Smooth muscle cell (in vitro differentiated cells): Measurements from ENCODE around the gene SPATS2L. TPM values are rescaled to one million over a fixed set of nuclear protein-coding genes. Genes with fewer than 3 reads are reported as not detected.

Experiments
- DNase-seq: peaks from one replicate; lab custom pipeline; 2025; ENCODE audit not compliant: unreplicated experiment; lab: John Stamatoyannopoulos, UW
- H2AFZ ChIP-seq: fragments of 200-600 bp; sonication (generic); 2 replicates; pipeline ENCODE4 v1.6.0; 2016; ENCODE audit warnings: antibody characterized with exemption, low read depth, mild to moderate bottlenecking
- H3F3A ChIP-seq: fragments of 200-600 bp; sonication (generic); 2 replicates; pipeline ENCODE4 v1.6.0; 2017; ENCODE audit warnings: antibody characterized with exemption, low read depth
- H3K27ac ChIP-seq: fragments of 200-600 bp; sonication (generic); 2 replicates; pipeline ENCODE4 v1.5.1; 2016; ENCODE audit warnings: low read depth, mild to moderate bottlenecking
- H3K27me3 ChIP-seq: fragments of 200-600 bp; sonication (generic); 2 replicates; pipeline ENCODE4 v1.6.1; 2016; ENCODE audit warnings: low read depth, mild to moderate bottlenecking
- H3K36me3 ChIP-seq: fragments of 200-600 bp; sonication (generic); 2 replicates; pipeline ENCODE4 v1.5.1; 2016; ENCODE audit warnings: low read depth
- H3K4me1 ChIP-seq: fragments of 200-600 bp; sonication (generic); 2 replicates; pipeline ENCODE4 v1.5.1; 2016; ENCODE audit warnings: low read depth
- H3K4me2 ChIP-seq: fragments of 200-600 bp; sonication (generic); 2 replicates; pipeline ENCODE4 v1.6.0; 2016; ENCODE audit warnings: mild to moderate bottlenecking
- H3K4me3 ChIP-seq: fragments of 200-600 bp; sonication (generic); 2 replicates; pipeline ENCODE4 v1.5.1; 2016; ENCODE audit warnings: mild to moderate bottlenecking
- H3K79me2 ChIP-seq: fragments of 200-600 bp; sonication (generic); 2 replicates; pipeline ENCODE4 v1.6.0; 2016; ENCODE audit warnings: low read depth, mild to moderate bottlenecking
- H3K9ac ChIP-seq: fragments of 200-600 bp; sonication (generic); 2 replicates; pipeline ENCODE4 v1.6.0; 2016; ENCODE audit warnings: low read depth
- H3K9me3 ChIP-seq: fragments of 200-600 bp; sonication (generic); replicated peaks from 2 replicates; pipeline ENCODE4 v1.5.1; 2016; ENCODE audit warnings: low read depth
- H4K20me1 ChIP-seq: fragments of 200-600 bp; sonication (generic); 2 replicates; pipeline ENCODE4 v1.6.0; 2016; ENCODE audit warnings: low read depth
- WGBS: methylation state at CpG from one replicate; pipeline ENCODE4 v1.1.7; 2016; ENCODE audit warnings: low lambda C conversion rate; 5-methylcytosine and 5-hydroxymethylcytosine counted together
- polyA plus RNA-seq: library from polyadenylated mRNA; unstranded; fragments of >200 nt; fragmentation: Nextera tagmentation; extraction: Ambion mirVana; gene quantifications from 2 replicates; pipeline ENCODE4 v1.2.1, GENCODE V29; 2016
- total RNA-seq: library from RNA; depleted of rRNA; stranded (reverse); fragments of >200 nt; gene quantifications from 2 replicates; pipeline ENCODE4 v1.2.3, GENCODE V29; 2014
- TF ChIP-seq, protein P1 (sequence below): fragments of 200-600 bp; sonication (generic); IDR thresholded peaks from 2 replicates; pipeline ENCODE4 v1.5.1; 2017; ENCODE audit warnings: borderline replicate concordance, mild to moderate bottlenecking, antibody characterized with exemption; ENCODE audit not compliant: insufficient read depth, poor library complexity, severe bottlenecking

SPATS2L gene
- total and polyA plus RNA-seq, 2 experiments from 2014 or later, result 356 to 432 TPM

GRCh38 chr2:200459101-200459500 lies 152.6 kb downstream of the SPATS2L start:
- Histone ChIP-seq H3K27me3 (no peaks in the 10 kb centered on the region), H3K4me1 (no peaks in the 10 kb centered on the region), H3K36me3 (peaks cover 20% of the 10 kb centered on the region), H3K4me2 (no peak overlapping the region), H2AFZ (no peak overlapping the region), H3K9me3 (no peaks in the 10 kb centered on the region), H4K20me1 (peaks cover 12% of the 10 kb centered on the region), H3F3A (peaks cover 8% of the 10 kb centered on the region), H3K79me2 (peaks cover under 1% of the 10 kb centered on the region), H3K4me3 (no peak overlapping the region), H3K27ac (peak overlapping the region; percentile 11), H3K9ac (no peak overlapping the region)
- no peak for DNase-seq
- TF ChIP-seq, protein P1, sequence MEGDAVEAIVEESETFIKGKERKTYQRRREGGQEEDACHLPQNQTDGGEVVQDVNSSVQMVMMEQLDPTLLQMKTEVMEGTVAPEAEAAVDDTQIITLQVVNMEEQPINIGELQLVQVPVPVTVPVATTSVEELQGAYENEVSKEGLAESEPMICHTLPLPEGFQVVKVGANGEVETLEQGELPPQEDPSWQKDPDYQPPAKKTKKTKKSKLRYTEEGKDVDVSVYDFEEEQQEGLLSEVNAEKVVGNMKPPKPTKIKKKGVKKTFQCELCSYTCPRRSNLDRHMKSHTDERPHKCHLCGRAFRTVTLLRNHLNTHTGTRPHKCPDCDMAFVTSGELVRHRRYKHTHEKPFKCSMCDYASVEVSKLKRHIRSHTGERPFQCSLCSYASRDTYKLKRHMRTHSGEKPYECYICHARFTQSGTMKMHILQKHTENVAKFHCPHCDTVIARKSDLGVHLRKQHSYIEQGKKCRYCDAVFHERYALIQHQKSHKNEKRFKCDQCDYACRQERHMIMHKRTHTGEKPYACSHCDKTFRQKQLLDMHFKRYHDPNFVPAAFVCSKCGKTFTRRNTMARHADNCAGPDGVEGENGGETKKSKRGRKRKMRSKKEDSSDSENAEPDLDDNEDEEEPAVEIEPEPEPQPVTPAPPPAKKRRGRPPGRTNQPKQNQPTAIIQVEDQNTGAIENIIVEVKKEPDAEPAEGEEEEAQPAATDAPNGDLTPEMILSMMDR, result no peak
- WGBS, result 66% methylated on average over 3 of the region's 3 CpGs

DNA sequence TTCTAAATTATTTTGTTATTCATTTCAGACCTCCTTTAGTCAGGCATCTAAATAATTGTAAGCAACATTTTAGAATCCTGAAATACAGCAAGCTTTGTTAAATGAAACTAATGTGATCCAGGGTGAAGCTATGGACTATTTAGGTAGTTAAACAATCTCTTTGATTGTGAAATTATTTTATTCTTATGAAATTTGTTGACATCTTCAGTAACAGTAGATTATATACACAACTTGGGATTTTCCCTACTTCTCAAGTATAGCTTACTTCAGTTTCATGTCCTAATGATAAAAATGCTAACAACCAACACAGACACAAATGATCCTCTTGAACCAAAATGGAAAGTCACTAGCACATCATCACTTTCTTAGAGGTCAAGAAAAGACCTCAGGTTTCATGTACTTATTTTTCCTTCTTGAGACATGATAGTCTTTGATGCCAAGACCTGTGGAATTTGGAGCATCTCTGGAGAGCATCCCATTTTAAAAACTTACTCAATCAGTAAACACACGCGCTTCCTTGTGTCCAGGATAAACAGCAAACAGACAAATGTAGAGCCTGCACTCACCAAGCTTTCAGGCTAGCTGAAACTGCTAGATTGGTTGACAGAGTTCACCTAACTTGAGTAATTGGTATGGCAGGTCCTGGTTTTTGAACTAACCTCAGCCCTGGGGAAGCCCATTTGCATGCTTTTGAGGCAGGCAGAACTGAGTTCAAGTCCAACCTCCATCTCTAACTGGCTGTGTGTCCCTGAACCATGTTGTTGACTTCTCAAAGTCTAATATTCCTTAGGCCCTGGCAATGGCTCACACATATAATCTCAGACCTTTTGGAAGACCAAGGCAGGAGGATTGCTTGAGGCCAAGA lies 155.6 kb downstream of the SPATS2L start:
- Histone ChIP-seq H3K27ac (no peak overlapping the region), H3K36me3 (peaks cover 20% of the 10 kb centered on the region), H3K9ac (no peak overlapping the region), H3K4me3 (no peak overlapping the region), H4K20me1 (no peaks in the 10 kb centered on the region), H3K4me2 (no peak overlapping the region), H3K4me1 (no peaks in the 10 kb centered on the region), H3K79me2 (peaks cover 3% of the 10 kb centered on the region), H3K9me3 (no peaks in the 10 kb centered on the region), H3F3A (peaks cover 5% of the 10 kb centered on the region), H3K27me3 (no peaks in the 10 kb centered on the region), H2AFZ (no peak overlapping the region)
- WGBS, result 92% methylated on average over 2 of the region's 2 CpGs
- DNase-seq, result no peak
- TF ChIP-seq, protein P1, result no peak

GRCh38 chr2:200463452-200463851 lies 157.0 kb downstream of the SPATS2L start:
- no peak for DNase-seq
- Histone ChIP-seq H3K79me2 (peaks cover 3% of the 10 kb centered on the region), H3K4me1 (no peaks in the 10 kb centered on the region), H3K27me3 (no peaks in the 10 kb centered on the region), H3K9me3 (no peaks in the 10 kb centered on the region), H4K20me1 (no peaks in the 10 kb centered on the region), H2AFZ (no peak overlapping the region), H3K27ac (no peak overlapping the region), H3F3A (peaks cover 5% of the 10 kb centered on the region), H3K4me3 (no peak overlapping the region), H3K9ac (no peak overlapping the region), H3K36me3 (peaks cover 26% of the 10 kb centered on the region), H3K4me2 (no peak overlapping the region)
- 96% methylated on average over 2 of the region's 2 CpGs for WGBS
- TF ChIP-seq, protein P1, result no peak
